ENCODE measurements around the gene MTRFR.
A peak's percentile ranks its signal among the peaks of the same experiment; 100 is the strongest.
"Not testable (repeated sequence)": the region's sequence is repeated elsewhere in the genome, so short reads cannot be mapped to it uniquely, and the experiment has no call there.

Gene MTRFR

DNA sequence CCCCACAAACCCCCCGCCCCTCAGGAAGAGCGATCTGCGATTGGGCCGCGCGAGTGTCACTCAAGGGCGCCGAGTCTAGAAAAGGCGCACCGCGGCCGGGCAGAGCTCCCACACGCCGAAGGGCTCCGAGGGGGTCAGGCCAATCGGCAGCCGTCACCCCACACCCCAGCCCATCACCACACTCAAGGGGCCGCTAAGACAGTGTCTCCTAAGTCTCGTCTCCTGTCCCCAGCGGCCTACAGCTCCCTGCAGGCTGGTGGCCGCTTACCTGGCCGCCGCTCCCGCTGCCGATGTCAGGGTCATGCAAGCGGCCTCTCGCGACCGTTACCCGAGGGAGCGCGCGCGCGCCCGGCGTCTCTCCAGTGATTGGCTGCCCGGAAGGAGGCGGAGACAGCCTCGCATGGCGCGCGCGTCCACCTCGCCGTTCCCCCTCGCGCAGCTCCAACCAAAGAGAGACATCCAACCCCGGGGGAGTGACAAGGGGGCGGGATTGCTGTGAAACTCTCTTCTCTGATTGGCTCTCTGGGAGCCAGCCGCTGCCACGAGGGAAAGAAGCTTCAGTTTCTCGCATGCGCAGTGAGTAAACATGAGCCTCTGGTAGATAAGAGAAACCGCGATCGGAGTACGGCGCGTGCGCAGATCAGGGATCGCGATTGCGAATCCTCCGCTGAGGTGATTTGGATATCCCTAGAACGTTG is at the start of gene MTRFR, which contains the start of gene MPHOSPH9:
TSS of gene MTRFR (plus strand) at position 630 of the 698 bp plus-strand sequence. CDS start 20,239 bp downstream, outside the sequence.
TSS of gene MPHOSPH9 (minus strand) at position 335 of the 698 bp plus-strand sequence. CDS start 2,777 bp downstream, outside the sequence.
- DNase-seq (ENCODE audit: low spot score): peak; percentile 99

DNA sequence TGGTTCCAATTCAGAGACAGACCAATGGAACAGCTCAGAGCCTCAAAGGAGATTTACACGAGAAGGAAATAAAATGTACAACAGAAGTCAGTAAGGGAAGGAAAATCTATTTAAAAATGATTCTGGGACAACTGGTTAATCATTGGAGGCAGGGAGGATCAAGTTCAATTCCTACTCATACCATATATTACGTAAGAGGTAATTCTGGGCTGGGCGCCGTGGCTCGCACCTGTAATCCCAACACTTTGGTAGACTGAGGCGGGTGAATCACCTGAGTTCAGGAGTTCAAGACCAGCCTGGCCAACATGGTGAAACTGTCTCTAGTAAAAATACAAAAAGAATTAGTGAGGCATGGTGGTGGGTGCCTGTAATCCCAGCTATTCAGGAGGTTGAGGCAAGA is 45.6 kb upstream of the MTRFR start:
- no peak for DNase-seq (ENCODE audit: low spot score)

DNA sequence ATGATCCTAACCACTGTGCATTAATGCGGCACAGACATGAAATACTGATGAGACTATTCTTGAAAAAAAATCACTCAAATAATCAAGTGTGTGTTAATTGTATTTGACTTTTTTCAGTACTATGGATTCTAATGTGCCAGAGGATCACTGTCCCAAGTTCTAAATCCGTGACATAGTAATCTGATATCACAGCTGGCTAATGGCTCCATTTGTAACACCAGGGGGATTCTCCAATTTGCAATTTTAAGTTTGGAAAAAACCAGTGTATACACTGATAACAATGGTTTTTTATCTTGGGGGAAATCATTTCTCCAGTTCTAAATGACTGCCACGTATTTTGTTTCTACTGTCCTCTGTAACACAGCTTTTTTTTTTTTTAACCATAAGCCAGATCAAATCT is 33.3 kb upstream of the MTRFR start:
- no peak for DNase-seq (ENCODE audit: low spot score)

DNA sequence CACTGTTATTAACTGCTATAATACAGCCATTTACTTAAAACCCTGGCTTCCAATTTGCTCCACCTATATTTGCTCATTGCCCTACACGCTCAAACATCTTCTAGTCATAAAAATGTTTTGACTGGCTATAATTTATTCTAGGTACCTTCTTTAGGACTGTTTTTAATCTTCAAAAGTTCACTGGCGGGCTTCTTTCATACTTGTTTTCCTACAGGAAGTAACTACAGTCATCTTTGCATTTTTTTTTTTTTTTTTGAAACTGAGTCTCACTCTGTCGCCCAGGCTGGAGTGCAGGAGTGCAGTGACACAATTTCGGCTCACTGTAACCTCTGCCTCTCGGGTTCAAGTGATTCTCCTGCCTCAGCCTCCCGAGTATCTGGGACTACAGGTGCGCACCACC is 32.8 kb upstream of the MTRFR start:
- DNase-seq (ENCODE audit: low spot score): no peak

DNA sequence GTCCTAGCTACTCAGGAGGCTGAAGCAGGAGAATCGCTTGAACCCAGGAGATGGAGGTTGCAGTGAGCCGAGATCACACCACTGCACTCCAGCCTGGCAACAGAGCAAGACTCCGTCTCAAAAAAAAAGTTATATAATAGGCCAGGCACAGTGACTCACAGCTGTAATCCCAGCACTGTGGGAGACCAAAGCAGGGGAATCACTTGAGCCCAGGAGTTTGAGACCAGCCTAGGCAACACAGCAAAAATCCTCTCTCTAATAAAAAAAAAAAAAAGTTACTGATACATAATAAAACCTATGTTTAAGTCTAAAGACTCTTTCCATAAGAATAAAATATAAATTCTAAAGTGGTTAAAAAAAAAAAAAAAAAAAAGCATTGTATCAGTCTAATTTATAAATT is 26.4 kb upstream of the MTRFR start:
- DNase-seq (ENCODE audit: low spot score): not testable (repeated sequence)

GRCh38 chr12:123207815-123208214 is 25.4 kb upstream of the MTRFR start:
- DNase-seq (ENCODE audit: low spot score): peak; percentile 20

- no peak for DNase-seq (ENCODE audit: low spot score)
Measured at GRCh38 chr12:123223241-123223668, 10.0 kb upstream of the MTRFR start.

- no peak for DNase-seq (ENCODE audit: low spot score)
Measured at GRCh38 chr12:123225443-123225842, 7.8 kb upstream of the MTRFR start.

DNA sequence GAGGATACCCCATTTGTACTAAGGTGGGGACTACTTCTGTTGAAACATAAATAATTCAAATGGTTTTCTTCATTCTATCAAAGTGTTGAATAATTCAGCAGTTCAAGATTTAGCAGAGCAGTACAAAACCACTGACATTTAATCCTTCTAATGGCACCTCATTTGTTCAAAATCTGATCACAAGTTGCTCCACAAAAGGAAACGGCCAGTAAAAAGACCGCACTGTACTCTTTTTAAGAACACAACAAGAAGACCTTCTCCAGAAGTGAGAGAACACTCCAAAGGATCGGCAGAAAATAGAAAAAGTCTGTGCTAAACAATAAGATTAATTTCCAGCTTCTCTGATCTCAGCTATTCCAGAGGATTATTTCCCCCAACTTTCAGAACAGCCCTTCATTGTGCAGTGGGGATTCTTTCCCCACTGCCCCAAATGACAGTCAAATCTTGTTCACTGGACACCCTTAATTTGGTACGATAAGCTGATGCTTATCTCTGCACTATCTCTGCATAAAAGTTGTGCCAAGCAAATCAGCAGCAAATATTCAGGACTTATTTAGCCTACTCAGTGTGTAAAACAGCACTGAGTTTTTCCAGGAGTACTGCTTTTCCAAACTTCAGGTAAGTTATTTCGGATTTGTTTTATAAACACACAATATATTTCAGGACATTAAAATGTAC is 5.5 kb upstream of the MTRFR start:
- no peak for DNase-seq (ENCODE audit: low spot score)

GRCh38 chr12:123229051-123229450 is 4.2 kb upstream of the MTRFR start:
- no peak for DNase-seq (ENCODE audit: low spot score)

- no peak for DNase-seq (ENCODE audit: low spot score)
Measured at GRCh38 chr12:123231931-123232330, 1.3 kb upstream of the MTRFR start.

DNA sequence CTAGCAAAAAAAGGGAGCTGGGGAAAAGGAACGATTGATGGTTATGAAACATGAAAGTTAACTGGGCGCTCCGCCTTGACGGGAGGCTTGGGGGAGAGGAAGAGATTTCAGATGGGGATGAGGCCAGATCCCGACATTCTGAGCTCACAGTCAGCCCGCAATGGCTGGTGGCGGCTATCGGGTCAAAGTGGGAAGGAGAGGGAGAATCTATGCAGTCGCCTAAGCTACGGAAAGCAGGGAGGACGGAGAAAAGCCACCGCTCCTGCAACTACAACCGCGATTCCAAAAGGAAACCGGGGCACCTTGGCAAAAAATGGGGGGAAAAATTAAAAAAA is 797 bp upstream of the MTRFR start:
- DNase-seq (ENCODE audit: low spot score): no peak

GRCh38 chr12:123233505-123234308 is 471 bp downstream of the MTRFR start:
- DNase-seq (ENCODE audit: low spot score): no peak

- peak; percentile 64 for DNase-seq (ENCODE audit: low spot score)
Measured at GRCh38 chr12:123237646-123238329, 4.6 kb downstream of the MTRFR start.

DNA sequence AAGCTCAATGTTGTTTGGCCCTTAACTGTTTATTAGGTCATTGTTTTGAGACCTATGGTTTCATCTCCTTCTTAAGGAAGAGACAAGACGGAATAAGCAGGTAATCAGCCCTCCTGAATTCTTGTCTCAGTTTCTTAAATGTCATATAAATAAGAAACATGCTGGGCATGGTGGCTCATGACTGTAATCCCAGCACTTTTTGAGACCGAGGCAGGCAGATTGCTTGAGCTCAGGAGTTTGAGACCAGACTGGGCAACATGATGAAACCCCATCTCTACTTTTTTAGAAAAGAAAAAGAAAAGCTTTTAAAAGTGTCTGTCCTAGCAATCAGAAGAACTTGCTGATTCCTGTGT is 5.1 kb downstream of the MTRFR start:
- DNase-seq (ENCODE audit: low spot score): no peak

DNA sequence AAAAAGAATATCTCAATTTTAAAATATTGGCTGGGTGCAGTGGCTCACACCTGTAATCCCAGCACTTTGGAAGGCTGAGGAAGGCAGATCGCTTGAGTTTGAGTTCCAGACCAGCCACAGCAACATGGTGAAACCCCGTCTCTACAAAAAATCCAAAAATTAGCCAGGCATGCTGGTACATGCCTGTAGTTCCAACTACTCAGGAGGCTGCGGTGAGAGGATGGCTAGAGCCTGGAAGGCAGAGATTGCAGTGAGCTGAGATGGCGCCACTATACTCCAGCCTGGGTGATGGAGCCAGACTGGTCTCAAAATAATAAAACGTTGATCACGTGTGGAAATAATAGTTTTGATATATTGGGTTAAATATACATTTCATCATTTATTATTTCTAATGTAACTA is 5.7 kb downstream of the MTRFR start:
- DNase-seq (ENCODE audit: low spot score): no peak

GRCh38 chr12:123242116-123242904 is 9.1 kb downstream of the MTRFR start:
- no peak for DNase-seq (ENCODE audit: low spot score)

GRCh38 chr12:123243671-123244262 is 10.5 kb downstream of the MTRFR start:
- DNase-seq (ENCODE audit: low spot score): no peak

GRCh38 chr12:123245678-123246077 is 12.4 kb downstream of the MTRFR start:
- no peak for DNase-seq (ENCODE audit: low spot score)

DNA sequence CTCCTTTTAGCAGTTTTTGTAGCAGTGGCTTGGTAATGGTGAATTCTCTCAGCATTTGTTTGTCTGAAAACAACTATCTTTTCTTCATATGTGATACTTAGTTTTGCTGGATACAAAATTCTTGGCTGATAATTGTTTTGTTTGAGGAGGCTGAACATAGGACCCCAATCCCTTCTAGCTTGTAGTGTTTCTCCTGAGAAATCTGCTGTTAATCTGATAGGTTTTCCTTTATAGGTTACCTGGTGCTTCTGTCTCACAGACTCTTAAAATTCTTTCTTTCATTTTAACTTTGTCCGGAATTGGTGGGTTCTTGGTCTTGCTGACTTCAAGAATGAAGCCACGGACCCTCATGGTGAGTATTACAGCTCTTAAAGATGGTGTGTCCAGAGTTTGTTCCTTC is 14.9 kb downstream of the MTRFR start:
- DNase-seq (ENCODE audit: low spot score): not testable (repeated sequence)
